Measurements from ENCODE around the gene PRKN.

Gene PRKN

GRCh38 chr6:161396539-161396938 lies 1331.0 kb downstream of the PRKN start:
- H3K36me3 ChIP-seq, result no peaks in the 10 kb centered on the region
- TF ChIP-seq, protein P1, sequence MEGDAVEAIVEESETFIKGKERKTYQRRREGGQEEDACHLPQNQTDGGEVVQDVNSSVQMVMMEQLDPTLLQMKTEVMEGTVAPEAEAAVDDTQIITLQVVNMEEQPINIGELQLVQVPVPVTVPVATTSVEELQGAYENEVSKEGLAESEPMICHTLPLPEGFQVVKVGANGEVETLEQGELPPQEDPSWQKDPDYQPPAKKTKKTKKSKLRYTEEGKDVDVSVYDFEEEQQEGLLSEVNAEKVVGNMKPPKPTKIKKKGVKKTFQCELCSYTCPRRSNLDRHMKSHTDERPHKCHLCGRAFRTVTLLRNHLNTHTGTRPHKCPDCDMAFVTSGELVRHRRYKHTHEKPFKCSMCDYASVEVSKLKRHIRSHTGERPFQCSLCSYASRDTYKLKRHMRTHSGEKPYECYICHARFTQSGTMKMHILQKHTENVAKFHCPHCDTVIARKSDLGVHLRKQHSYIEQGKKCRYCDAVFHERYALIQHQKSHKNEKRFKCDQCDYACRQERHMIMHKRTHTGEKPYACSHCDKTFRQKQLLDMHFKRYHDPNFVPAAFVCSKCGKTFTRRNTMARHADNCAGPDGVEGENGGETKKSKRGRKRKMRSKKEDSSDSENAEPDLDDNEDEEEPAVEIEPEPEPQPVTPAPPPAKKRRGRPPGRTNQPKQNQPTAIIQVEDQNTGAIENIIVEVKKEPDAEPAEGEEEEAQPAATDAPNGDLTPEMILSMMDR (IDR thresholded peaks at IDR 0.05; ENCODE audit: low read depth, low read length), result no peak

DNA sequence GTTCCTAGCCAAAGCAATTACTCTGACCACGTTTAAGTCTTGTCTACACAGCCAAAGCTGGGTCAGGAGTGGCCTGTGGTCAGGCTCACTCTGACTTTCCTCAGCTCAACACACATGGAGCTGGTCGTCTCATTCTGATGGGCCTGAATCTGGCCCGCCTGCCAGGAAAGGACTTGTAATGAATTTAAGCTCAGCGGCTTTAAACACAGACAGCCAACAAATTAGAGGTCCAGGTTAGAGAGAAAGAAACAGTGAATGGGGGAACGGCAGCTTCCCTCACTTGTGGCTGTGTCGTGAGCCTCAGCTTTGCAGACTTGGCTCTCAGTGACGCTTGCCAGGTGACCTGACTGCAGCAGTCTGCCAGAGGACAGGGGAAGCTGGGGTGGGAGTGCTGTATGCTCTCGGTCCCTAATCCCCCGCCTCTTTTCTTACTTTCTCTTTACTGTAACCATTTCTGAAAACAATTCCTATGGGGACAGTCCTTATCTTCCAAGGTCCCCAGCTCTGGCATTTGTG lies 1331.8 kb downstream of the PRKN start:
- H3K4me3 ChIP-seq (ENCODE audit: low read depth, low read length), result no peak overlapping the region
- H3K27ac ChIP-seq, result no peak overlapping the region
- no peaks in the 10 kb centered on the region for H3K27me3 ChIP-seq (ENCODE audit: insufficient read depth, low read depth, severe bottlenecking)
- H3K36me3 ChIP-seq, result no peaks in the 10 kb centered on the region
- H3K9me3 ChIP-seq (ENCODE audit: severe bottlenecking), result peaks cover 3% of the 10 kb centered on the region
- DNase-seq, result no peak
- TF ChIP-seq, protein P1 (IDR thresholded peaks at IDR 0.05; ENCODE audit: low read depth, low read length), result no peak

More at GRCh38 chr6:161396539-161396938, 1331.0 kb downstream of the PRKN start:
- DNase-seq, result no peak
- Histone ChIP-seq H3K9me3 (ENCODE audit: severe bottlenecking) (peaks cover 3% of the 10 kb centered on the region), H3K27me3 (ENCODE audit: insufficient read depth, low read depth, severe bottlenecking) (no peaks in the 10 kb centered on the region), H3K4me3 (ENCODE audit: low read depth, low read length) (no peak overlapping the region), H3K27ac (no peak overlapping the region)

DNA sequence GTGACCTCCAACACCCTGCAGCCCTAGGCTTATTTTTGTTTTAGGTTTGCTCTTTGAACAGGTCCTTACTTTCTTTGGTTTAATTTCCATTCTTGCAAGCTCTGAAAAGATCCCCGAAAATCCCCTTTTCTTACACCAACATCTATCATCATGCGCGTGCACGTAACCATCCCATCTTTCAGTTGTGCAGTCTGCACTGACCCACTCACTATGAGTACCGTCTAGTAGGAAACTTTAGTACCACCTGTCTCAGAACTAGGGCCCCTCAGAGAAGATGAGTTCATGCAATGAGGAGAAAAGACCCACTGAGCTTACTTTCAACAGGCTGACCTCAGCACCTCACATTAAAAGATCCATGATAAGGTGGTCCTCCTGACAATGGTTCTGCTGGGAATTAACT lies 1333.1 kb downstream of the PRKN start:
- no peak for DNase-seq
- TF ChIP-seq, protein P1 (IDR thresholded peaks at IDR 0.05; ENCODE audit: low read depth, low read length), result no peak
- no peak overlapping the region for H3K4me3 ChIP-seq (ENCODE audit: low read depth, low read length)
- H3K36me3 ChIP-seq, result no peaks in the 10 kb centered on the region
- H3K27ac ChIP-seq, result no peak overlapping the region
- H3K27me3 ChIP-seq (ENCODE audit: insufficient read depth, low read depth, severe bottlenecking), result no peaks in the 10 kb centered on the region
- peaks cover 3% of the 10 kb centered on the region for H3K9me3 ChIP-seq (ENCODE audit: severe bottlenecking)

GRCh38 chr6:161393839-161394364 lies 1333.7 kb downstream of the PRKN start:
- DNase-seq, result peak; percentile 43
- Histone ChIP-seq H3K9me3 (ENCODE audit: severe bottlenecking) (peaks cover 3% of the 10 kb centered on the region), H3K4me3 (ENCODE audit: low read depth, low read length) (no peak overlapping the region), H3K36me3 (no peaks in the 10 kb centered on the region), H3K27me3 (ENCODE audit: insufficient read depth, low read depth, severe bottlenecking) (no peaks in the 10 kb centered on the region), H3K27ac (no peak overlapping the region)
- TF ChIP-seq, protein P1 (IDR thresholded peaks at IDR 0.05; ENCODE audit: low read depth, low read length), result peak; percentile 54

- Histone ChIP-seq H3K27me3 (ENCODE audit: insufficient read depth, low read depth, severe bottlenecking) (no peaks in the 10 kb centered on the region), H3K4me3 (ENCODE audit: low read depth, low read length) (no peak overlapping the region), H3K36me3 (no peaks in the 10 kb centered on the region), H3K9me3 (ENCODE audit: severe bottlenecking) (peaks cover 4% of the 10 kb centered on the region), H3K27ac (no peak overlapping the region)
- DNase-seq, result no peak
- TF ChIP-seq, protein P1 (IDR thresholded peaks at IDR 0.05; ENCODE audit: low read depth, low read length), result no peak
These were observed 1334.3 kb downstream of the PRKN start for GRCh38 chr6:161393292-161393691.

DNA sequence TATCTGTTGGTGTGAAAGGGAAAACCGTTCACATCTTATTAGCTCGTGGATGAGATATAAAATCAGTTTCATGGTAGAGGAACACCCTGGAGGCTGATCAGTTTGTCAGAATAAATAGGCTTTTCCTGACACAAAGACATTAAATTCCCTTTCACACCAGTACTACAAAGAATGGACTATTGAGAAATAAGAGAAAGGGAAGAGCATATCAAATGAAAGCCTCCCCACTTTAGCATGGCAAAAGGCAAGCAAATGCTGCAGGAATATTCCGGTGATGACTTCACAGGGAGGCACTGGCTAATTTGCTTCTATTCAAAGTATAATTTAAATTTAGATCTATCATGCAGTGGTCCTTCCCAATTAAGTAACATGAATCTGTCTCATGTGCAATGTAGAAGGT lies 1337.8 kb downstream of the PRKN start:
- no peaks in the 10 kb centered on the region for H3K36me3 ChIP-seq
- H3K27ac ChIP-seq, result no peak overlapping the region
- no peak for DNase-seq
- H3K9me3 ChIP-seq (ENCODE audit: severe bottlenecking), result peaks cover 5% of the 10 kb centered on the region
- H3K4me3 ChIP-seq (ENCODE audit: low read depth, low read length), result no peak overlapping the region
- no peaks in the 10 kb centered on the region for H3K27me3 ChIP-seq (ENCODE audit: insufficient read depth, low read depth, severe bottlenecking)
- TF ChIP-seq, protein P1 (IDR thresholded peaks at IDR 0.05; ENCODE audit: low read depth, low read length), result no peak
